GM12878 (cell line): ENCODE measurements around the gene MTERF1. TPM values are rescaled to one million over a fixed set of nuclear protein-coding genes. Genes with fewer than 3 reads are reported as not detected.

Experiments
- ATAC-seq: fragments of 200-7000 bp; cut with Tn5 transposase; 3 replicates; pipeline ENCODE4 v1.9.1; 2020; ENCODE audit warnings: mild to moderate bottlenecking, moderate library complexity
- BruUV-seq: library from RNA; stranded (reverse); fragments of 400-500 nt; replicated peaks from 2 replicates; lab custom pipeline; 2021; lab: Mats Ljungman, UMichigan
- CTCF ChIA-PET: fragments of 300-600 bp; sonication (Branson Sonifier 250); formaldehyde crosslinking; extraction: SDS; loops from one replicate; lab custom pipeline; 2021; ENCODE audit warnings: inconsistent platforms; lab: Yijun Ruan, JAX
- POLR2A ChIA-PET: fragments of 350-600 bp; formaldehyde crosslinking; extraction: SDS; loops from one replicate; lab custom pipeline; 2021; ENCODE audit warnings: inconsistent platforms; lab: Charles Lee
- RAD21 ChIA-PET: fragments of 300-600 bp; sonication (Branson Sonifier 250); formaldehyde crosslinking; loops from one replicate; lab custom pipeline; 2023; ENCODE audit warnings: antibody characterized with exemption; ENCODE audit not compliant: unreplicated experiment; lab: Charles Lee
- SMC1A ChIA-PET: fragments of 300-600 bp; sonication (Branson Sonifier 250); formaldehyde crosslinking; loops from one replicate; lab custom pipeline; 2023; ENCODE audit not compliant: unreplicated experiment, uncharacterized antibody; lab: Charles Lee
- DNase-seq: peaks from one replicate; pipeline ENCODE4 v3.0.0-alpha.2; 2011; ENCODE audit warnings: low read depth, low spot score
- FAIRE-seq: peaks from 3 replicates; lab custom pipeline; 2011; peaks lifted over from hg19 to GRCh38; lab: Jason Lieb, UNC
- H2AFZ ChIP-seq: 2 replicates; pipeline ENCODE4 v1.6.0; 2011; ENCODE audit warnings: low read depth, low read length, control low read depth; ENCODE audit not compliant: control insufficient read depth
- H3K27ac ChIP-seq: 2 replicates; pipeline ENCODE4 v1.5.1; 2011; ENCODE audit warnings: control low read depth; ENCODE audit not compliant: control insufficient read depth, insufficient read depth
- H3K27me3 ChIP-seq, 2 experiments: replicated peaks in 1 of 2; 2 replicates each; pipeline versions ENCODE4 v1.6.0 to v1.6.1; 2011; ENCODE audit warnings: low read length in 1 of 2; ENCODE audit not compliant: control insufficient read depth in 2 of 2, insufficient read depth in 2 of 2
- H3K36me3 ChIP-seq, 2 experiments: 2 replicates each; pipeline ENCODE4 v1.5.1; 2011; ENCODE audit warnings: low read length in 1 of 2; ENCODE audit not compliant: control insufficient read depth in 2 of 2, insufficient read depth in 2 of 2
- H3K4me1 ChIP-seq: 2 replicates; pipeline ENCODE4 v1.6.1; 2011; ENCODE audit warnings: mild to moderate bottlenecking, low read length, moderate library complexity, mixed read lengths; ENCODE audit not compliant: control insufficient read depth, insufficient read depth
- H3K4me2 ChIP-seq: 2 replicates; pipeline ENCODE4 v1.6.0; 2011; ENCODE audit warnings: control low read depth; ENCODE audit not compliant: control insufficient read depth, insufficient read depth
- H3K4me3 ChIP-seq: fragments of 200-600 bp; sonication (generic); 2 replicates; pipeline ENCODE4 v1.5.1; 2016
- H3K79me2 ChIP-seq: 2 replicates; pipeline ENCODE4 v1.6.0; 2011; ENCODE audit warnings: low read length; ENCODE audit not compliant: control insufficient read depth, insufficient read depth
- H3K9ac ChIP-seq: 2 replicates; pipeline ENCODE4 v1.8.0; 2011; ENCODE audit warnings: low read length, control low read depth, mixed read lengths; ENCODE audit not compliant: control insufficient read depth, insufficient read depth
- H3K9me3 ChIP-seq: replicated peaks from 3 replicates; pipeline ENCODE4 v1.5.1; 2011; ENCODE audit warnings: mild to moderate bottlenecking, low read length; ENCODE audit not compliant: control insufficient read depth, insufficient read depth
- H4K20me1 ChIP-seq: 2 replicates; pipeline ENCODE4 v1.6.0; 2011; ENCODE audit not compliant: control insufficient read depth, insufficient read depth
- BHLHE40 ChIP-seq, 2 experiments: fragments of 450-650 bp in 1 of 2; IDR thresholded peaks; 2 replicates each; pipeline ENCODE4 v1.6.1; 2011 to 2017; ENCODE audit warnings: low read depth in 2 of 2, borderline replicate concordance in 1 of 2, improper control_type of control experiment in 1 of 2, low read length in 1 of 2, mild to moderate bottlenecking in 1 of 2
- CBFB ChIP-seq: IDR thresholded peaks from 2 replicates; pipeline ENCODE4 v1.6.1; 2016; ENCODE audit warnings: antibody characterized with exemption, low read depth
- CBX5 ChIP-seq: sonication (generic); IDR thresholded peaks from 2 replicates; pipeline ENCODE4 v1.6.1; 2016; ENCODE audit warnings: low read depth, moderate library complexity, mild to moderate bottlenecking, inconsistent platforms
- CUX1 ChIP-seq: IDR thresholded peaks from 2 replicates; pipeline ENCODE4 v1.6.1; 2012; ENCODE audit warnings: improper control_type of control experiment, low read depth, low read length; ENCODE audit not compliant: insufficient replicate concordance
- NKRF ChIP-seq: fragments of 450-650 bp; conservative IDR thresholded peaks from 2 replicates; pipeline ENCODE4 v1.6.1; 2017; ENCODE audit warnings: mild to moderate bottlenecking, moderate library complexity
- SMAD1 ChIP-seq: fragments of 450-650 bp; IDR thresholded peaks from 2 replicates; pipeline ENCODE4 v1.6.1; 2018; ENCODE audit warnings: mild to moderate bottlenecking, low read depth; ENCODE audit not compliant: partially characterized antibody
- SUZ12 ChIP-seq: fragments of 200-600 bp; sonication (generic); IDR thresholded peaks from one replicate; pipeline ENCODE4 v1.6.1; 2018; ENCODE audit warnings: antibody characterized with exemption, mild to moderate bottlenecking; ENCODE audit not compliant: unreplicated experiment
- TBL1XR1 ChIP-seq: IDR thresholded peaks from 2 replicates; pipeline ENCODE4 v1.6.1; 2012; ENCODE audit warnings: low read depth, low read length, improper control_type of control experiment
- TCF3 ChIP-seq: IDR thresholded peaks from 2 replicates; pipeline ENCODE4 v1.6.1; 2012; ENCODE audit warnings: low read depth, mild to moderate bottlenecking, low read length, borderline replicate concordance; ENCODE audit not compliant: insufficient read depth
- in situ Hi-C: fragments of 300-500 bp; cut with MboI; formaldehyde crosslinking; loops from 9 replicates; pipeline ENCODE4 v1.14.3; 2018; ENCODE audit warnings: mixed read lengths
- intact Hi-C: fragments of 100-400 bp; cut with micrococcal nuclease; formaldehyde crosslinking; loops from one replicate; pipeline ENCODE4 v1.14.2; 2022; ENCODE audit not compliant: unreplicated experiment
- polyA plus RNA-seq, 11 experiments: library from polyadenylated mRNA; depleted of rRNA in 4 of 11; unstranded in 6 of 11; stranded (reverse) in 5 of 11; fragments of >200 nt; fragmentation: Nextera tagmentation in 4 of 11; fragmentation: Illumina TruSeq in 1 of 11; extraction: Ambion mirVana in 4 of 11; extraction: Trizol in 1 of 11; gene quantifications; 1 replicate in 1 of 11; 2 replicates in 10 of 11; pipeline versions ENCODE4 v1.2.1 to v1.2.3, GENCODE V29; 2011 to 2016; ENCODE audit warnings: inconsistent platforms in 2 of 11, missing spikeins in 2 of 11, low read depth in 1 of 11
- total RNA-seq, 4 experiments: library from RNA; depleted of rRNA in 3 of 4; stranded (reverse); fragments of >200 nt in 3 of 4; fragmentation: Illumina TruSeq in 1 of 4; extraction: Trizol in 1 of 4; gene quantifications; 2 replicates each; pipeline versions ENCODE4 v1.2.1 to v1.2.3, GENCODE V29; 2013 to 2021
- TF ChIP-seq, protein P1 (sequence below): IDR thresholded peaks from 2 replicates; pipeline ENCODE4 v1.6.1; 2012; ENCODE audit warnings: low read length, inconsistent platforms
- TF ChIP-seq, protein P2 (sequence below): fragments of 450-650 bp; IDR thresholded peaks from 2 replicates; pipeline ENCODE4 v1.6.1; 2017; ENCODE audit warnings: borderline replicate concordance

MTERF1 gene
- total and polyA plus RNA-seq, 10 of the 15 experiments (the other 5 are each of a cell fraction or from before 2014, with no cell fraction given) = 14.7 to 38.7 (median 28.0) TPM

- Histone ChIP-seq H4K20me1 (no peaks in the 10 kb centered on the region), H3K36me3 (no peaks in the 10 kb centered on the region), H3K9me3 (no peaks in the 10 kb centered on the region), H2AFZ (no peak overlapping the region; the same call in 1 of the 2 replicates), H3K4me1 (no peaks in the 10 kb centered on the region), H3K79me2 (no peaks in the 10 kb centered on the region), H3K4me3 (no peak overlapping the region), H3K27ac (no peak overlapping the region), H3K4me2 (no peak overlapping the region), H3K9ac (no peak overlapping the region), H3K27me3 (no peaks in the 10 kb centered on the region)
- BruUV-seq = no TSS peak
- FAIRE-seq (no peak), DNase-seq (no peak), ATAC-seq (no peak)
- ChIA-PET SMC1A (no interaction called here), CTCF (no interaction called here), RAD21 (no interaction called here), POLR2A (interaction anchor here (0.6 kb wide), 1 partner anchor 617 kb away, joined by 3 read pairs; no protein-coding TSS in a partner anchor)
- intact Hi-C loops (no loop called here), in situ Hi-C loops (no loop called here)
- TF ChIP-seq BHLHE40 (IDR thresholded peaks at IDR 0.05; ENCODE audit: borderline replicate concordance in 1 of 2, low read depth in 2 of 2, low read length in 1 of 2) (no peak), CBX5 (no peak), TCF3 (no peak), CUX1 (no peak), SMAD1 (no peak), SUZ12 (no peak), TBL1XR1 (no peak), CBFB (no peak), NKRF (no peak)
- TF ChIP-seq, protein P1, sequence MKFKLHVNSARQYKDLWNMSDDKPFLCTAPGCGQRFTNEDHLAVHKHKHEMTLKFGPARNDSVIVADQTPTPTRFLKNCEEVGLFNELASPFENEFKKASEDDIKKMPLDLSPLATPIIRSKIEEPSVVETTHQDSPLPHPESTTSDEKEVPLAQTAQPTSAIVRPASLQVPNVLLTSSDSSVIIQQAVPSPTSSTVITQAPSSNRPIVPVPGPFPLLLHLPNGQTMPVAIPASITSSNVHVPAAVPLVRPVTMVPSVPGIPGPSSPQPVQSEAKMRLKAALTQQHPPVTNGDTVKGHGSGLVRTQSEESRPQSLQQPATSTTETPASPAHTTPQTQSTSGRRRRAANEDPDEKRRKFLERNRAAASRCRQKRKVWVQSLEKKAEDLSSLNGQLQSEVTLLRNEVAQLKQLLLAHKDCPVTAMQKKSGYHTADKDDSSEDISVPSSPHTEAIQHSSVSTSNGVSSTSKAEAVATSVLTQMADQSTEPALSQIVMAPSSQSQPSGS = no peak
- TF ChIP-seq, protein P2, sequence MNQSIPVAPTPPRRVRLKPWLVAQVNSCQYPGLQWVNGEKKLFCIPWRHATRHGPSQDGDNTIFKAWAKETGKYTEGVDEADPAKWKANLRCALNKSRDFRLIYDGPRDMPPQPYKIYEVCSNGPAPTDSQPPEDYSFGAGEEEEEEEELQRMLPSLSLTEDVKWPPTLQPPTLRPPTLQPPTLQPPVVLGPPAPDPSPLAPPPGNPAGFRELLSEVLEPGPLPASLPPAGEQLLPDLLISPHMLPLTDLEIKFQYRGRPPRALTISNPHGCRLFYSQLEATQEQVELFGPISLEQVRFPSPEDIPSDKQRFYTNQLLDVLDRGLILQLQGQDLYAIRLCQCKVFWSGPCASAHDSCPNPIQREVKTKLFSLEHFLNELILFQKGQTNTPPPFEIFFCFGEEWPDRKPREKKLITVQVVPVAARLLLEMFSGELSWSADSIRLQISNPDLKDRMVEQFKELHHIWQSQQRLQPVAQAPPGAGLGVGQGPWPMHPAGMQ = no peak
Measured at GRCh38 chr7:91912494-91912893, 32.0 kb upstream of the MTERF1 start.
